HepG2 (cell line): ENCODE results near the gene STK32C. TPM values are rescaled to one million over a fixed set of nuclear protein-coding genes. Genes with fewer than 3 reads are reported as not detected.

Source experiments
- ATAC-seq: fragments of 200-7000 bp; cut with Tn5 transposase; 3 replicates; pipeline ENCODE4 v1.9.1; 2020; ENCODE audit warnings: mild to moderate bottlenecking, moderate library complexity
- BruUV-seq: library from RNA; stranded (reverse); fragments of 400-500 nt; replicated peaks from 2 replicates; lab custom pipeline; 2021; lab: Mats Ljungman, UMichigan
- CTCF ChIA-PET: fragments of 300-600 bp; formaldehyde crosslinking; extraction: SDS; loops from one replicate; lab custom pipeline; 2021; ENCODE audit warnings: low total read pairs, inconsistent platforms, low intra/inter-chr PET ratio; lab: Yijun Ruan, JAX
- POLR2A ChIA-PET: fragments of 350-600 bp; sonication (Branson Sonifier 250); formaldehyde crosslinking; loops from one replicate; lab custom pipeline; 2020; ENCODE audit warnings: antibody characterized with exemption, inconsistent platforms; lab: Yijun Ruan, JAX
- DNase-seq: peaks from one replicate; pipeline ENCODE4 v3.0.0-alpha.2; 2015; ENCODE audit warnings: low spot score
- FAIRE-seq: peaks from 3 replicates; lab custom pipeline; 2011; peaks lifted over from hg19 to GRCh38; lab: Jason Lieb, UNC
- H2AFZ ChIP-seq: one replicate; pipeline ENCODE4 v1.6.1; 2011; ENCODE audit warnings: low read length, inconsistent platforms
- H3K27ac ChIP-seq: fragments of 300-600 bp; 3 replicates; pipeline ENCODE4 v1.8.0; 2011; ENCODE audit warnings: mixed run types, mild to moderate bottlenecking, mixed read lengths, low read length, inconsistent platforms; ENCODE audit not compliant: insufficient read depth; ENCODE audit errors: extremely low read length
- H3K27me3 ChIP-seq, 2 experiments: fragments of 200-600 bp in 1 of 2; 2 replicates in 1 of 2; 3 replicates in 1 of 2; pipeline versions ENCODE4 v1.6.0 to v1.8.0; 2011; ENCODE audit warnings: low read length in 2 of 2, mild to moderate bottlenecking in 2 of 2, moderate library complexity in 2 of 2, inconsistent platforms in 1 of 2; ENCODE audit not compliant: insufficient read depth in 2 of 2, control insufficient read depth in 1 of 2
- H3K36me3 ChIP-seq, 2 experiments: fragments of 200-600 bp in 1 of 2; replicated peaks in 1 of 2; 2 replicates in 1 of 2; 3 replicates in 1 of 2; pipeline versions ENCODE4 v1.5.1 to v1.8.0; 2011; ENCODE audit warnings: low read length in 2 of 2, inconsistent platforms in 1 of 2; ENCODE audit not compliant: insufficient read depth in 2 of 2, control insufficient read depth in 1 of 2
- H3K4me1 ChIP-seq: 2 replicates; pipeline ENCODE4 v1.5.1; 2012; ENCODE audit warnings: low read length, inconsistent platforms; ENCODE audit not compliant: insufficient read depth
- H3K4me2 ChIP-seq: 2 replicates; pipeline ENCODE4 v1.6.0; 2011; ENCODE audit warnings: low read depth, low read length, inconsistent platforms
- H3K4me3 ChIP-seq, 3 experiments: fragments of 200-600 bp in 1 of 3; sonication (generic), shearing (Covaris generic) in 1 of 3; replicated peaks in 1 of 3; 2 replicates each; pipeline ENCODE4 v1.5.1; 2011 to 2016; ENCODE audit warnings: low read length in 3 of 3, inconsistent platforms in 2 of 3, low read depth in 2 of 3, mild to moderate bottlenecking in 2 of 3, control low read depth in 1 of 3, mixed read lengths in 1 of 3; ENCODE audit not compliant: insufficient read depth in 1 of 3
- H3K79me2 ChIP-seq: one replicate; pipeline ENCODE4 v1.6.1; 2011; ENCODE audit warnings: low read length, inconsistent platforms; ENCODE audit not compliant: insufficient read depth
- H3K9ac ChIP-seq: 2 replicates; pipeline ENCODE4 v1.6.0; 2011; ENCODE audit warnings: mild to moderate bottlenecking, low read depth, low read length, inconsistent platforms; ENCODE audit not compliant: insufficient read depth
- H3K9me3 ChIP-seq: 2 replicates; pipeline ENCODE4 v1.5.1; 2012; ENCODE audit warnings: mild to moderate bottlenecking, low read length
- H4K20me1 ChIP-seq: 2 replicates; pipeline ENCODE4 v1.6.0; 2011; ENCODE audit warnings: inconsistent platforms, mild to moderate bottlenecking, low read length, moderate library complexity; ENCODE audit not compliant: insufficient read depth
- CREB1 ChIP-seq, 2 experiments: fragments of 450-650 bp in 1 of 2; IDR thresholded peaks; 2 replicates each; pipeline ENCODE4 v1.6.1; 2016 to 2017; ENCODE audit warnings: control low read depth in 1 of 2, mild to moderate bottlenecking in 1 of 2, missing compliant biosample characterization in 1 of 2, missing genetic modification characterization in 1 of 2
- GMEB1 ChIP-seq: sonication (generic); formaldehyde crosslinking; IDR thresholded peaks from 2 replicates; pipeline ENCODE4 v1.5.1; 2020; ENCODE audit warnings: missing genetic modification reagents, mild to moderate bottlenecking, borderline replicate concordance
- HNRNPK ChIP-seq: fragments of 200-400 bp; formaldehyde crosslinking; IDR thresholded peaks from 2 replicates; pipeline ENCODE4 v1.6.1; 2018; ENCODE audit warnings: low read length, low read depth, moderate library complexity, mild to moderate bottlenecking; ENCODE audit not compliant: poor library complexity, severe bottlenecking
- JDP2 ChIP-seq: sonication (generic); formaldehyde crosslinking; IDR thresholded peaks from 2 replicates; pipeline ENCODE4 v1.8.1; 2022; ENCODE audit warnings: missing genetic modification reagents, borderline replicate concordance
- KAT2B ChIP-seq: fragments of 150-350 bp; IDR thresholded peaks from 2 replicates; pipeline ENCODE4 v1.6.1; 2014; ENCODE audit warnings: low read depth, low read length, borderline replicate concordance
- NFIB ChIP-seq: sonication (generic); formaldehyde crosslinking; IDR thresholded peaks from 2 replicates; pipeline ENCODE4 v1.9.0; 2021; ENCODE audit warnings: missing genetic modification reagents, mild to moderate bottlenecking, borderline replicate concordance
- PCBP1 ChIP-seq: fragments of 200-400 bp; formaldehyde crosslinking; IDR thresholded peaks from 2 replicates; pipeline ENCODE4 v1.6.1; 2017; ENCODE audit warnings: mild to moderate bottlenecking, low read depth, low read length, borderline replicate concordance
- RXRA ChIP-seq: sonication (generic); formaldehyde crosslinking; IDR thresholded peaks from 2 replicates; pipeline ENCODE4 v1.5.1; 2020; ENCODE audit warnings: missing genetic modification reagents
- TP53 ChIP-seq: sonication (generic); formaldehyde crosslinking; conservative IDR thresholded peaks from 2 replicates; pipeline ENCODE4 v1.4.0; 2020; ENCODE audit warnings: missing genetic modification reagents
- ZEB1 ChIP-seq: IDR thresholded peaks from 2 replicates; pipeline ENCODE4 v1.6.1; 2012; ENCODE audit warnings: mild to moderate bottlenecking, low read depth, inconsistent platforms; ENCODE audit not compliant: insufficient replicate concordance
- ZFP1 ChIP-seq: IDR thresholded peaks from 2 replicates; pipeline ENCODE4 v1.6.1; 2016
- ZFYVE20 ChIP-seq: sonication (generic); formaldehyde crosslinking; IDR thresholded peaks from 2 replicates; pipeline ENCODE4 v1.8.0; 2023; ENCODE audit warnings: low read depth, mild to moderate bottlenecking, moderate library complexity, missing genetic modification reagents, borderline replicate concordance
- ZKSCAN1 ChIP-seq: fragments of 150-350 bp; IDR thresholded peaks from 2 replicates; pipeline ENCODE4 v1.6.1; 2014; ENCODE audit warnings: low read length
- ZNF446 ChIP-seq: sonication (generic); formaldehyde crosslinking; IDR thresholded peaks from 2 replicates; pipeline ENCODE4 v1.5.0; 2020; ENCODE audit warnings: mild to moderate bottlenecking, missing genetic modification reagents
- ZNF816 ChIP-seq: sonication (generic); formaldehyde crosslinking; IDR thresholded peaks from 2 replicates; pipeline ENCODE4 v1.8.0; 2022; ENCODE audit warnings: missing genetic modification reagents, mild to moderate bottlenecking, borderline replicate concordance
- WGBS: methylation state at CpG from one replicate; pipeline ENCODE4 v1.1.6; 2017; ENCODE audit warnings: low lambda C conversion rate; 5-methylcytosine and 5-hydroxymethylcytosine counted together
- in situ Hi-C: cut with HindIII; loops from 2 replicates; pipeline ENCODE4 v1.10.0; 2017; ENCODE audit warnings: low pct_unique_long_range_greater_than_20kb; ENCODE audit not compliant: extremely low pct_ligation_motif_present
- intact Hi-C: fragments of 100-400 bp; cut with micrococcal nuclease; formaldehyde crosslinking; loops from one replicate; pipeline ENCODE4 v1.10.0; 2022; ENCODE audit not compliant: unreplicated experiment
- polyA plus RNA-seq, 8 experiments: library from polyadenylated mRNA; depleted of rRNA in 3 of 8; stranded (reverse) in 7 of 8; unstranded in 1 of 8; fragments of >200 nt; fragmentation: Illumina TruSeq in 4 of 8; extraction: Trizol in 4 of 8; gene quantifications; 2 replicates each; pipeline versions ENCODE4 v1.2.1 to v1.2.3, GENCODE V29; 2011 to 2016; ENCODE audit warnings: low read depth in 4 of 8, missing spikeins in 1 of 8, mixed read lengths in 1 of 8; ENCODE audit not compliant: insufficient read depth in 1 of 8
- total RNA-seq, 5 experiments: library from RNA; depleted of rRNA; stranded (reverse); fragments of >200 nt; fragmentation: Illumina TruSeq; extraction: Trizol; gene quantifications; 2 replicates each; pipeline ENCODE4 v1.2.3, GENCODE V29; 2016; ENCODE audit warnings: low read depth in 1 of 5
- TF ChIP-seq, protein P1 (sequence below): sonication (generic); formaldehyde crosslinking; IDR thresholded peaks from 2 replicates; pipeline ENCODE4 v1.4.0; 2020; ENCODE audit warnings: mild to moderate bottlenecking, missing genetic modification reagents, borderline replicate concordance

Gene STK32C
- total and polyA plus RNA-seq, 2 of the 13 experiments (the other 11 are each of a cell fraction or from before 2014, with no cell fraction given), result 10.9 to 19.4 TPM

DNA sequence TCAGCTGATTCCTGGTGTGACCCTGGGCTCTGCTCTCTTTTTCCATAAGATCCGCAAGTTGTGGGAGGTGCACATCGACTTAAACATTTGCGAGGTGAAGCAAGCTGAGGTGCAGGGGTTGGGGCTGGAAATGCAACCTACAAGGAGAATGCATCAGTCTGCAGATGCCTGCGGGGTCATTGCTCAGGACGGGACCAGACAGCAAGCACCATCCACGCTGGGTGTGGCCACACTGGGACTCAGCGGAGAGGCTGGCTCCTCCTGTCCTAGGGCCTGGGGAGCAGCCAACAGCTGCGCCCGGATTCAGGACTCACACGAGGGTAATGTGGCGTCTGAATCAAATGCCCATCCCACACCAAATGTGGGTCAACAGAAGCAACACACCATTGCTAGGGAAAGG, 33.8 kb downstream of the STK32C start:
- no peak overlapping the region for H3K4me2 ChIP-seq
- no peaks in the 10 kb centered on the region; a peak in 1 of 5 replicates for H3K27me3 ChIP-seq
- H4K20me1 ChIP-seq, result no peaks in the 10 kb centered on the region; the same call in 1 of the 2 replicates
- no peaks in the 10 kb centered on the region for H3K9me3 ChIP-seq
- POLR2A ChIA-PET, result no interaction called here
- H3K4me1 ChIP-seq, result peaks cover 9% of the 10 kb centered on the region
- no peaks in the 10 kb centered on the region for H3K36me3 ChIP-seq
- no peak for ATAC-seq
- TF ChIP-seq ZNF446 (no peak), ZEB1 (no peak), PCBP1 (no peak)
- FAIRE-seq, result no peak
- in situ Hi-C loops (no loop called here), intact Hi-C loops (no loop called here)
- WGBS, result 89% methylated on average over 4 of the region's 11 CpGs
- CTCF ChIA-PET, result no interaction called here
- H2AFZ ChIP-seq, result no peak overlapping the region
- BruUV-seq, result no TSS peak
- no peak for DNase-seq
- H3K79me2 ChIP-seq, result no peaks in the 10 kb centered on the region
- H3K27ac ChIP-seq, result no peak overlapping the region
- H3K4me3 ChIP-seq, result no peak overlapping the region
- H3K9ac ChIP-seq, result no peak overlapping the region

GRCh38 chr10:132273304-132273944, 34.3 kb downstream of the STK32C start:
- DNase-seq (no peak), ATAC-seq (no peak), FAIRE-seq (no peak)
- Histone ChIP-seq H3K36me3 (no peaks in the 10 kb centered on the region), H4K20me1 (no peaks in the 10 kb centered on the region; the same call in 1 of the 2 replicates), H3K4me1 (peaks cover 9% of the 10 kb centered on the region), H3K27me3 (no peaks in the 10 kb centered on the region; a peak in 1 of 5 replicates), H3K4me3 (no peak overlapping the region), H3K79me2 (no peaks in the 10 kb centered on the region), H3K9ac (no peak overlapping the region), H3K4me2 (no peak overlapping the region), H3K9me3 (no peaks in the 10 kb centered on the region), H2AFZ (no peak overlapping the region), H3K27ac (no peak overlapping the region)
- ChIA-PET POLR2A (no interaction called here), CTCF (no interaction called here)
- intact Hi-C loops, result no loop called here
- no TSS peak for BruUV-seq
- in situ Hi-C loops, result no loop called here
- 77% methylated on average over 8 of the region's 8 CpGs for WGBS
- no peak for TF ChIP-seq ZKSCAN1
- no peak for TF ChIP-seq GMEB1
- TF ChIP-seq, protein P1, sequence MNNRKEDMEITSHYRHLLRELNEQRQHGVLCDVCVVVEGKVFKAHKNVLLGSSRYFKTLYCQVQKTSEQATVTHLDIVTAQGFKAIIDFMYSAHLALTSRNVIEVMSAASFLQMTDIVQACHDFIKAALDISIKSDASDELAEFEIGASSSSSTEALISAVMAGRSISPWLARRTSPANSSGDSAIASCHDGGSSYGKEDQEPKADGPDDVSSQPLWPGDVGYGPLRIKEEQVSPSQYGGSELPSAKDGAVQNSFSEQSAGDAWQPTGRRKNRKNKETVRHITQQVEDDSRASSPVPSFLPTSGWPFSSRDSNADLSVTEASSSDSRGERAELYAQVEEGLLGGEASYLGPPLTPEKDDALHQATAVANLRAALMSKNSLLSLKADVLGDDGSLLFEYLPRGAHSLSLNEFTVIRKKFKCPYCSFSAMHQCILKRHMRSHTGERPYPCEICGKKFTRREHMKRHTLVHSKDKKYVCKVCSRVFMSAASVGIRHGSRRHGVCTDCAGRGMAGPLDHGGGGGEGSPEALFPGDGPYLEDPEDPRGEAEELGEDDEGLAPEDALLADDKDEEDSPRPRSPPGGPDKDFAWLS (CRISPR knock-in tag), result no peak
- TF ChIP-seq KAT2B, result no peak
- TF ChIP-seq CREB1 (IDR thresholded peaks at IDR 0.05), result no peak
- no peak for TF ChIP-seq CREB1 (CRISPR knock-in tag; IDR thresholded peaks at IDR 0.05)
- TF ChIP-seq ZFP1 (CRISPR knock-in tag), result no peak
- no peak for TF ChIP-seq NFIB (CRISPR knock-in tag)
- no peak for TF ChIP-seq JDP2 (CRISPR knock-in tag)
- no peak for TF ChIP-seq TP53
- TF ChIP-seq HNRNPK, result no peak
- no peak for TF ChIP-seq ZNF816
- TF ChIP-seq ZFYVE20, result no peak
- no peak for TF ChIP-seq RXRA (CRISPR knock-in tag)
